Stimulated activated CD8-positive, alpha-beta memory T cell treated with anti-CD3 and anti-CD28 coated beads, Interleukin-4, amount 100 ng/mL, for 48 hours (primary cell): Measurements from ENCODE around the gene SOX18.
"Not testable (repeated sequence)": the region's sequence is repeated elsewhere in the genome, so short reads cannot be mapped to it uniquely, and the experiment has no call there.

Experiments
- DNase-seq: peaks from one replicate; pipeline ENCODE4 v3.0.0-alpha.2; 2020

SOX18 gene

GRCh38 chr20:64021124-64021975 is 28.1 kb downstream of the SOX18 start:
- DNase-seq: no peak

DNA sequence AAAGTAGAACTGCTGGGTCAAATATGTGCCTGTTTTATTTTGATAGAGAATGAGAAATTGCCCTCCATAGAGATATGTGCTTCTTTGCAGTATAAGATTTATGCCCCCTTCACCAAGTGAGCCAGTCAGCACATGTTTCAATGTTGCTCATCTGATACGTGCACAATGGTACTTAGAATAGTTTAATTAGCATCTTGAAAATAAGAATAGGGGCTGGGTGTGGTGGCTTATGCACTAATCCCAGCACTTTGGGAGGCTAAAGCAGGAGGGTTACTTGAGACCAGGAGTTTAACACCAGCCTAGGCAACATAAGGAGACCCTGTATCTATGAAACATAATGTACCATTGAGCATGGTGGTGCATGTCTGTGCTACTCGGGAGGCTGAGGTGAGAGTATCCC is 33.8 kb downstream of the SOX18 start:
- DNase-seq: no peak

- not testable (repeated sequence) for DNase-seq
Measured at GRCh38 chr20:64012385-64013154, 36.9 kb downstream of the SOX18 start.

DNA sequence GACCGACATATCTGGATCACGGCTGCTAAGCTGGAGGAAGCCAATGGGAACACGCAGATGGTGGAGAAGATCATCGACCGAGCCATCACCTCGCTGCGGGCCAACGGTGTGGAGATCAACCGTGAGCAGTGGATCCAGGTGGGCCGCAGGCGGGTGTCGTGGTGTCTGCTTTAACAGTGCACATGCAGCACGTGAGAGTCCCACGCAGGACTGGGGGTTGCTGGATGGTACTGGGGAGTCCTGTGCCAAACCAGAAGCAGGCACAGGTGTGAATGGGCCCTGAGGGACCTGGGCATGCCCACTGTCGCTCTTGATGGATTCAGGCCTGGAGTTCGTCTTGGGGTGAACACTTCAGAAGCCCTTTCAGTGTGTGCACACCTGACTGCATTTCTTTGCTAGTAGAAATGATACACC is 38.1 kb downstream of the SOX18 start:
- no peak for DNase-seq

- no peak for DNase-seq
Measured at GRCh38 chr20:64010711-64011237, 38.7 kb downstream of the SOX18 start.

- DNase-seq: no peak
Measured at GRCh38 chr20:64009811-64010387, 39.5 kb downstream of the SOX18 start.

DNA sequence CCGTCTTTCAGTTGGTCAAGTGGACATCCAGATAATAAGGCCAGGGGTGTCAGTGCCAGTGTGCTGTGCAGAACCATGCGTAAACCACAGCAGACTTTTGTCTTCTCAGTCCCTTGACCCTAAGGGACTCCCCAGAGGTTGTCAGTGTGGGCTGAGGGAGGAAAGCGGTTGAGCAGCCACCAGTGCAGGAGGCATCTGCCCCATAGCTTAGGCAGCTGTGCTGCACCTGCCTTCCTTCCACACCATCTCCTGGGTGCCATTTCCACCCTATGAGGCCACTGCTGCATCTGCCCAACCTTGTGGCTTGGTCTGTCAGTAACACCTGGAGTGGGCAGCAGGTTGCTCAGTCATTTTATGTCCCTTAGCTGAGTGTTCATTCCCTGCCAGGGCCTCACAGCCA is 42.5 kb downstream of the SOX18 start:
- DNase-seq: no peak

DNA sequence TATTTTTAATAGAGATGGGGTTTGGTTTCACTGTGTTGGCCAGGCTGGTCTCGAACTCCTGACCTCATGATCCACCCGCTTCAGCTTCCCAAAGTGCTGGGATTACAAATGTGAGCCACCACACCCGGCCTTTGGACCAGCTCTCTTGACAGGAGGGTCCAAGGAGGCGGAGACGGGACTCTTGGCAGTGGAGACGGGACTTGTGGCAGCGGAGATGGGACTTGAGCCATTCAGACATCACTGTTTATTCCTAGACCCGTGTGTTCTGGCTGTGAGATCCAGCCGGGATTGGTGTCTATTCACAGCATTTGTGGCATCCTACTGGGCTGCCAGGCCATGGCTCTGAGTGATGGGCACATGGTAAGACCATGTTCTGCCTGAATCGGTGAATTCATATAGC is 42.9 kb downstream of the SOX18 start:
- DNase-seq: no peak

GRCh38 chr20:64005394-64005793 is 44.0 kb downstream of the SOX18 start:
- DNase-seq: no peak

- no peak for DNase-seq
Measured at GRCh38 chr20:64003960-64004725, 45.3 kb downstream of the SOX18 start.

GRCh38 chr20:64001607-64002011 is 47.8 kb downstream of the SOX18 start:
- DNase-seq: no peak

- DNase-seq: no peak
Measured at GRCh38 chr20:64000906-64001305, 48.5 kb downstream of the SOX18 start.
